ENCODE data around the gene ADCY9.

DNA sequence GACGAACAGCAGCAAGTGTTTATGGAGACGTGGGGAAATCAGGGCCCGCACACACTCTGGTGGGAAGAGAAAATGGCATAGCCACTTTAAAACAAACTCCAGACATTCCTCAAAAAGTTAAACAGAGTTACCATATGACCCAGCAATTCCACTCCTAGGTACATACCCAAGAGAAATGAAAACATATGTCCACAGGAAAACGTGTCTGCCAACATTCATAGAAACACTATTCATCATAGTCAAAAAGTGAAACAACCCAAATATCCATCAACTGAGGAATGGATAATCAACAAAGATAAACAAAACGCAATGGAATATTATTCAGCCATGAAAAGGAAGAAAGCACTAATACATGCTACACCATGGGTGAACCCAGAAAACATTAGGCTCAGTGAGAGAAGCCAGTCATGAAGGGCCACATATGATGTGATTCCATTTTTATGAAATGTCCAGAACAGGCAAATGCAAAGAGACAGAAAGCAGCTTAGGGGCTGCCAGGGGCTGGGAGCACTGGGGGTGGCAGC lies 32.8 kb downstream of the ADCY9 start:
- TF ChIP-seq, protein P1, sequence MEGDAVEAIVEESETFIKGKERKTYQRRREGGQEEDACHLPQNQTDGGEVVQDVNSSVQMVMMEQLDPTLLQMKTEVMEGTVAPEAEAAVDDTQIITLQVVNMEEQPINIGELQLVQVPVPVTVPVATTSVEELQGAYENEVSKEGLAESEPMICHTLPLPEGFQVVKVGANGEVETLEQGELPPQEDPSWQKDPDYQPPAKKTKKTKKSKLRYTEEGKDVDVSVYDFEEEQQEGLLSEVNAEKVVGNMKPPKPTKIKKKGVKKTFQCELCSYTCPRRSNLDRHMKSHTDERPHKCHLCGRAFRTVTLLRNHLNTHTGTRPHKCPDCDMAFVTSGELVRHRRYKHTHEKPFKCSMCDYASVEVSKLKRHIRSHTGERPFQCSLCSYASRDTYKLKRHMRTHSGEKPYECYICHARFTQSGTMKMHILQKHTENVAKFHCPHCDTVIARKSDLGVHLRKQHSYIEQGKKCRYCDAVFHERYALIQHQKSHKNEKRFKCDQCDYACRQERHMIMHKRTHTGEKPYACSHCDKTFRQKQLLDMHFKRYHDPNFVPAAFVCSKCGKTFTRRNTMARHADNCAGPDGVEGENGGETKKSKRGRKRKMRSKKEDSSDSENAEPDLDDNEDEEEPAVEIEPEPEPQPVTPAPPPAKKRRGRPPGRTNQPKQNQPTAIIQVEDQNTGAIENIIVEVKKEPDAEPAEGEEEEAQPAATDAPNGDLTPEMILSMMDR (IDR thresholded peaks at IDR 0.05; ENCODE audit: low read depth, low read length, poor library complexity, severe bottlenecking) = no peak
- no peak for TF ChIP-seq EZH2phosphoT487 (IDR thresholded peaks at IDR 0.05; ENCODE audit: borderline replicate concordance, low read length)

Data from DOHH2 (cell line).